Neutrophil (primary cell): ENCODE data around the gene RAD51B.

ENCODE experiments used
- H3K27ac ChIP-seq: fragments of 200-600 bp; sonication (generic); 2 replicates; pipeline ENCODE4 v1.5.1; 2016; ENCODE audit warnings: mild to moderate bottlenecking, moderate library complexity
- H3K27me3 ChIP-seq: fragments of 200-600 bp; sonication (generic); 2 replicates; pipeline ENCODE4 v1.6.0; 2016; ENCODE audit warnings: mild to moderate bottlenecking
- H3K36me3 ChIP-seq: fragments of 200-600 bp; sonication (generic); 2 replicates; pipeline ENCODE4 v1.5.1; 2017
- H3K4me1 ChIP-seq, 2 experiments: fragments of 200-600 bp in 1 of 2; sonication (generic) in 1 of 2; 1 replicate in 1 of 2; 2 replicates in 1 of 2; pipeline versions ENCODE4 v1.5.1 to v1.6.1; 2013 to 2016; ENCODE audit warnings: low read depth in 1 of 2, low read length in 1 of 2, mild to moderate bottlenecking in 1 of 2, moderate library complexity in 1 of 2; ENCODE audit not compliant: control insufficient read depth in 1 of 2, insufficient read depth in 1 of 2
- H3K4me3 ChIP-seq, 2 experiments: fragments of 200-600 bp in 1 of 2; sonication (generic) in 1 of 2; 1 replicate in 1 of 2; 2 replicates in 1 of 2; pipeline ENCODE4 v1.5.1; 2013 to 2016; ENCODE audit warnings: low read depth in 1 of 2, low read length in 1 of 2, mild to moderate bottlenecking in 1 of 2, moderate library complexity in 1 of 2
- H3K9me3 ChIP-seq: fragments of 200-600 bp; sonication (generic); 2 replicates; pipeline ENCODE4 v1.5.1; 2016
- CTCF ChIP-seq: fragments of 200-600 bp; sonication (generic); IDR thresholded peaks from 2 replicates; pipeline ENCODE4 v1.5.1; 2016; ENCODE audit warnings: antibody characterized with exemption

Gene RAD51B

DNA sequence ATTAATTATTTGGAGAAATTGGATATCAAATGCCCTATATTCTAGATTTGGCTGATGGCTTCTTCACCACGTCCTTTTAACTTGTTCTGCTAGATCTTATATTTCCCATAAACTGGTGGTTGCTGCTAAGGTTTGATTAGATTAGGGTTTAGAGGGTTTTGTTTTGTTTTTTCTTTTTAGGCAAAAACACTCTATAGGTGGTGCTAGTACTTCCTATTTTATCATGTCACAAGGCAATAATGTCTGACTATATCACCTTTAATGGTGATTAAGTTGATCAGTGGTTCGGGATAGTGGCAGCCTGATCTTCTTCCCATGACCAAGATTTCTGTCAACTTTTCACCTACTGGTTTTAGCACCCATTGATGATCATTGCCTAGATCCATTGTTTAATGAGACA is 455.1 kb downstream of the RAD51B start:
- no peak for TF ChIP-seq CTCF
- Histone ChIP-seq H3K9me3 (no peaks in the 10 kb centered on the region), H3K27ac (no peak overlapping the region)

GRCh38 chr14:68278576-68279436 is 459.2 kb downstream of the RAD51B start:
- Histone ChIP-seq H3K36me3 (no peaks in the 10 kb centered on the region), H3K4me1 (peaks cover 8 to 10% of the 10 kb centered on the region in 2 experiments), H3K27me3 (peaks cover 16% of the 10 kb centered on the region), H3K27ac (no peak overlapping the region), H3K9me3 (no peaks in the 10 kb centered on the region), H3K4me3 (no peak overlapping the region)
- no peak for TF ChIP-seq CTCF

More for the DNA sequence above, 455.1 kb downstream of the RAD51B start:
- no peaks in the 10 kb centered on the region for H3K27me3 ChIP-seq
- no peak overlapping the region for H3K4me3 ChIP-seq
- H3K36me3 ChIP-seq: no peaks in the 10 kb centered on the region
- H3K4me1 ChIP-seq: no peaks in the 10 kb centered on the region

DNA sequence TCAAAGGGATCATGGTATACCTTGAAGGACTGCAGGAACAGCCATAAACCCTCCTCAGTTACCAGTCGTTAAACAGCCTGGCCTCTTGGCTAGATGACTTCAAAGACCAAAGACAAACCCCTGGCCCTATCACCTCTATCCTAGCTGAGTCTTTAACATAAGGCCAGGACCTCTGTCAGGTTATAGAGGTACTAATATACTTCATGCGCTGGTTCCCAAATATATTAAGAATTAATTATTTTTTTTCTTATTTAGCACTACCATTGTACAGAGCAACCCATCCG is 459.8 kb downstream of the RAD51B start:
- no peaks in the 10 kb centered on the region for H3K9me3 ChIP-seq
- H3K4me1 ChIP-seq: peaks cover 14 to 15% of the 10 kb centered on the region in 2 experiments
- no peaks in the 10 kb centered on the region for H3K36me3 ChIP-seq
- no peak overlapping the region for H3K27ac ChIP-seq
- H3K27me3 ChIP-seq: peaks cover 16% of the 10 kb centered on the region
- no peak overlapping the region for H3K4me3 ChIP-seq
- TF ChIP-seq CTCF: no peak

DNA sequence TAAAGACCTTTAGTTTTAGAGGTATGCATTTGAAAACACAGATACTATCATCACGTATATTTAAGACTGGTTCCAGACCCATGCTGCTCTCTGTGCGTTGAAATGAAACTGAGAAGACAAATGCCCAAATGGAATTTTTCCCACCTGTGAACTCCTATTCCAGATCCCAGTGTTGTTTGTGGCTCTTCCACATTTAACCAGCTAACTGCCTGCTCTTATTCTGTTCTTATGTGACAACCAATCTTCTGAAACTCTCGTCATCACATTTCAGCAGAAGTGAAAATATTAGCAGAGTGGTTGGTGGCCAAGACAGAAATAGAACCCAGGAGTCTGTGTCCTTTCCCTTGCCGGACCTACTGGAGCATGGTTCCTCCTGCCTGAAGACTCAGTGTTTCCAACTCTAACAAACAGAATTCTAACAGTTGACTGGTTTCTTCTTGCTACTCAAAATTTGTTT is 460.2 kb downstream of the RAD51B start:
- Histone ChIP-seq H3K9me3 (no peaks in the 10 kb centered on the region), H3K36me3 (no peaks in the 10 kb centered on the region), H3K27ac (no peak overlapping the region), H3K27me3 (peaks cover 16% of the 10 kb centered on the region), H3K4me1 (peaks cover 18 to 20% of the 10 kb centered on the region in 2 experiments), H3K4me3 (no peak overlapping the region)
- TF ChIP-seq CTCF: no peak

DNA sequence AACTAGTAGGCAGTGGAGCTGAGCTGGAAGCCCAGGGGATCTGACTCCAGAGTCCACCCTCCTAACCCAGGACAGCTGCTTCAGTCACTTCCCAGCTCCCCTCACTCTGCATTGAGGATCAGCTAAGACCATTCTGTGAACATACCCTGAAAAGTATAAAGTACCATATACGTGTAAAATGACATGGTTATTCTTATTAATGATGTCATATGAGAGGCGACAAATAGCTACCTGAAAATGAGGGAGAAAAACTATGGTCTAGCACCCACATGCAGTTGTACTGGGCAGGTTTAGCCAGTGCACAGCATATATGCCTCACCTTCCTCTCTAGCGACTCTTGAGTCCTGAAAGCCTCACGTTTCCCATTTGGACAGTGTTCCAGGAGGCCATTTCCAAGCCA is 461.9 kb downstream of the RAD51B start:
- H3K27me3 ChIP-seq: peaks cover 16% of the 10 kb centered on the region
- no peak for TF ChIP-seq CTCF
- no peaks in the 10 kb centered on the region for H3K36me3 ChIP-seq
- H3K4me1 ChIP-seq: peaks cover 30 to 34% of the 10 kb centered on the region in 2 experiments
- H3K9me3 ChIP-seq: no peaks in the 10 kb centered on the region
- no peak overlapping the region for H3K27ac ChIP-seq
- no peak overlapping the region for H3K4me3 ChIP-seq
